Breast epithelium (tissue), 4 donors: ENCODE results near the gene NABP2. TPM values are rescaled to one million over a fixed set of nuclear protein-coding genes. Genes with fewer than 3 reads are reported as not detected.

Experiments
- DNase-seq, 2 donors: peaks; one replicate each; pipeline ENCODE4 v3.0.0-alpha.2; 2019; ENCODE audit warnings: low spot score in 2 of 2
- H3K27ac ChIP-seq, 2 donors: fragments of 200-600 bp; sonication (generic) in 1 of 2; one replicate each; pipeline ENCODE4 v1.5.1; 2016 to 2019; ENCODE audit warnings: mild to moderate bottlenecking in 1 of 2
- H3K27me3 ChIP-seq, 2 donors: fragments of 200-600 bp; sonication (generic) in 1 of 2; one replicate each; pipeline versions ENCODE4 v1.5.1 to v1.6.0; 2017 to 2019; ENCODE audit warnings: control low read depth in 1 of 2, mild to moderate bottlenecking in 1 of 2
- H3K36me3 ChIP-seq: fragments of 200-600 bp; one replicate; pipeline ENCODE4 v1.5.1; 2019
- H3K4me1 ChIP-seq, 2 donors: fragments of 200-600 bp; sonication (generic); one replicate each; pipeline ENCODE4 v1.5.1; 2016 to 2019; ENCODE audit warnings: control low read depth in 1 of 2
- H3K4me3 ChIP-seq, 3 donors: fragments of 200-600 bp; sonication (generic); 1 replicate in 2 of 3; 2 replicates in 1 of 3; pipeline ENCODE4 v1.5.1; 2016 to 2019; ENCODE audit warnings: mild to moderate bottlenecking in 3 of 3, moderate library complexity in 2 of 3
- H3K9me3 ChIP-seq, 2 donors: fragments of 200-600 bp; sonication (generic) in 1 of 2; one replicate each; pipeline ENCODE4 v1.5.1; 2016 to 2019; ENCODE audit warnings: control low read depth in 1 of 2
- POLR2A ChIP-seq: fragments of 450-650 bp; IDR thresholded peaks from one replicate; pipeline ENCODE4 v1.6.1; 2016; ENCODE audit warnings: antibody characterized with exemption, mild to moderate bottlenecking, moderate library complexity
- POLR2AphosphoS5 ChIP-seq, 3 donors: sonication (generic); formaldehyde crosslinking; IDR thresholded peaks; one replicate each; pipeline ENCODE4 v1.6.1; 2017; ENCODE audit warnings: antibody characterized with exemption in 3 of 3
- intact Hi-C: fragments of 100-400 bp; cut with DNase I; formaldehyde crosslinking; loops from one replicate; pipeline ENCODE4 v1.15.1; 2023; ENCODE audit warnings: low total_unique reads
- total RNA-seq, 3 donors: library from RNA; depleted of rRNA; stranded (reverse); fragments of >200 nt; gene quantifications; one replicate each; pipeline ENCODE4 v1.1.0, GENCODE V29; 2016
- TF ChIP-seq, protein P1 (sequence below), 3 donors: fragments of 450-650 bp; IDR thresholded peaks; one replicate each; pipeline ENCODE4 v1.5.1; 2016 to 2017; ENCODE audit warnings: antibody characterized with exemption in 3 of 3, mild to moderate bottlenecking in 3 of 3, moderate library complexity in 3 of 3

The NABP2 gene
- total RNA-seq, 3 donors from 2014 or later, result 24.7 to 31.2 (median 27.5) TPM

DNA sequence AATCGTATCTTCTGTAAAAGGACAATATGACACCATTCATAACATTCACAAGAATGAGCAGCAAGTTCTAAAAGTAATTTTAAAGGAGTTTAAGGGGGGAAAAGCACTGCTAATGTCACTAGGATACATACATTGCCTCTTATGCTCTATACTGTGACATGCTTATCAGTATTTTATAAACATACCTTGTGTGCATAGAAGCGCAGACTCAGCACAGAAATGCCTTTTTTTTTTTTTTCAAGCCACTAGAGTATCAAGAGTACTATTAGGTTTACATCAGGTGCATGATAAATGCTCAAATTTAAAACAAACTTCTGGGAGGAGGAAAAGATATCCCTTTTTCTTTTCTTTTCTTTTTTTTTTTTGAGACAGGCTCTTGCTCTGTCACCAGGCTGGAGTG, 21.3 kb upstream of the NABP2 start:
- TF ChIP-seq POLR2A, result no peak
- TF ChIP-seq, protein P1, sequence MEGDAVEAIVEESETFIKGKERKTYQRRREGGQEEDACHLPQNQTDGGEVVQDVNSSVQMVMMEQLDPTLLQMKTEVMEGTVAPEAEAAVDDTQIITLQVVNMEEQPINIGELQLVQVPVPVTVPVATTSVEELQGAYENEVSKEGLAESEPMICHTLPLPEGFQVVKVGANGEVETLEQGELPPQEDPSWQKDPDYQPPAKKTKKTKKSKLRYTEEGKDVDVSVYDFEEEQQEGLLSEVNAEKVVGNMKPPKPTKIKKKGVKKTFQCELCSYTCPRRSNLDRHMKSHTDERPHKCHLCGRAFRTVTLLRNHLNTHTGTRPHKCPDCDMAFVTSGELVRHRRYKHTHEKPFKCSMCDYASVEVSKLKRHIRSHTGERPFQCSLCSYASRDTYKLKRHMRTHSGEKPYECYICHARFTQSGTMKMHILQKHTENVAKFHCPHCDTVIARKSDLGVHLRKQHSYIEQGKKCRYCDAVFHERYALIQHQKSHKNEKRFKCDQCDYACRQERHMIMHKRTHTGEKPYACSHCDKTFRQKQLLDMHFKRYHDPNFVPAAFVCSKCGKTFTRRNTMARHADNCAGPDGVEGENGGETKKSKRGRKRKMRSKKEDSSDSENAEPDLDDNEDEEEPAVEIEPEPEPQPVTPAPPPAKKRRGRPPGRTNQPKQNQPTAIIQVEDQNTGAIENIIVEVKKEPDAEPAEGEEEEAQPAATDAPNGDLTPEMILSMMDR (IDR thresholded peaks at IDR 0.05), result no peak
- TF ChIP-seq POLR2AphosphoS5 (IDR thresholded peaks at IDR 0.05), result no peak
- intact Hi-C loops, result no loop called here
- H3K4me3 ChIP-seq, result no peak overlapping the region
- no peaks in the 10 kb centered on the region for H3K36me3 ChIP-seq
- H3K27me3 ChIP-seq, result no peaks in the 10 kb centered on the region
- DNase-seq, result no peak
- no peaks in the 10 kb centered on the region for H3K9me3 ChIP-seq
- no peak overlapping the region for H3K27ac ChIP-seq
- H3K4me1 ChIP-seq, result no peaks in the 10 kb centered on the region

DNA sequence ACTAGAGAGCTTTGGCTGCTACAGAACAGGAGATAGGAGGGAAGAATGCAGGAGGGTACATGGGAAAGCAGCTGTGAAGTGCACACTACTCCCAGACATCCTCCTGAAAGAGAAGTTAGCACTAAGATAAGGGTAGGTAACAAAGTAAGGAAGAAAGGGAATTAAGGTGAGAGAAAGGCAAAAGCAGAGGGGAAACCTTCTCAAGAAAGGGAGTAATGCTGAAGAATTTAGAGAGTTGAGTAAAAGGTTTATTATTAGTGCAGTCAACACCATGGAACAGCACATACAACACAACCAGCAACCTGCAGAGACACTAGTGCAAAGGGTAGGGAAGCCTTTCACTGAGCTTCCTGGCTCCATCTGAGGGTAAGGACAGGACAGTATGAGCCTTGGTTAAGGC, 19.9 kb upstream of the NABP2 start:
- intact Hi-C loops, result no loop called here
- Histone ChIP-seq H3K9me3 (no peaks in the 10 kb centered on the region), H3K36me3 (no peaks in the 10 kb centered on the region), H3K27me3 (no peaks in the 10 kb centered on the region), H3K4me3 (no peak overlapping the region), H3K4me1 (no peaks in the 10 kb centered on the region), H3K27ac (no peak overlapping the region)
- DNase-seq, result no peak
- TF ChIP-seq, protein P1 (IDR thresholded peaks at IDR 0.05), result no peak
- TF ChIP-seq POLR2A (no peak), POLR2AphosphoS5 (IDR thresholded peaks at IDR 0.05) (no peak)

DNA sequence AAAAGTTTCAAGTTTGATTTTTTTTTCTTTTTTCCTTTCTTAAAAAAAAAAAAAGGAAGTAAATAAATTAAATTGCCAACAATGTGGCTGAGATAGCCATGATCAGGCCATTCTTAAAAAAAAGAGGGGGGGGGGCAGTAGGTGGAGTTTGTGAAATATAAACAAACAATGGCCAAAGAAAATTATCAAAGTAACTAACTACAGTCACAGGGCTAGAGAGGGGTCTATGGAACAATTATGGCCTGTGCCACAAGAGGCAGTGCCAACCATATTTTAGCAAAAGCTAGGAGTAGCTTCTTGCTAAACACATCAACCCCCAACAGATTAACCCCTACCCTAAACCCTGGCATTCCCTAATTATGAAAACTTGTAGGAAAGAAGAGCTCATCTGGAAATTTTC, 18.7 kb upstream of the NABP2 start:
- no peaks in the 10 kb centered on the region for H3K27me3 ChIP-seq
- no peaks in the 10 kb centered on the region for H3K4me1 ChIP-seq
- no peak for TF ChIP-seq POLR2A
- no peak for TF ChIP-seq POLR2AphosphoS5 (IDR thresholded peaks at IDR 0.05)
- TF ChIP-seq, protein P1 (IDR thresholded peaks at IDR 0.05), result no peak
- no peak overlapping the region for H3K4me3 ChIP-seq
- peaks cover 4% of the 10 kb centered on the region for H3K36me3 ChIP-seq
- H3K9me3 ChIP-seq, result no peaks in the 10 kb centered on the region
- no peak for DNase-seq
- intact Hi-C loops, result no loop called here
- H3K27ac ChIP-seq, result peak overlapping the region in 1 of 2 donors; percentile 29

DNA sequence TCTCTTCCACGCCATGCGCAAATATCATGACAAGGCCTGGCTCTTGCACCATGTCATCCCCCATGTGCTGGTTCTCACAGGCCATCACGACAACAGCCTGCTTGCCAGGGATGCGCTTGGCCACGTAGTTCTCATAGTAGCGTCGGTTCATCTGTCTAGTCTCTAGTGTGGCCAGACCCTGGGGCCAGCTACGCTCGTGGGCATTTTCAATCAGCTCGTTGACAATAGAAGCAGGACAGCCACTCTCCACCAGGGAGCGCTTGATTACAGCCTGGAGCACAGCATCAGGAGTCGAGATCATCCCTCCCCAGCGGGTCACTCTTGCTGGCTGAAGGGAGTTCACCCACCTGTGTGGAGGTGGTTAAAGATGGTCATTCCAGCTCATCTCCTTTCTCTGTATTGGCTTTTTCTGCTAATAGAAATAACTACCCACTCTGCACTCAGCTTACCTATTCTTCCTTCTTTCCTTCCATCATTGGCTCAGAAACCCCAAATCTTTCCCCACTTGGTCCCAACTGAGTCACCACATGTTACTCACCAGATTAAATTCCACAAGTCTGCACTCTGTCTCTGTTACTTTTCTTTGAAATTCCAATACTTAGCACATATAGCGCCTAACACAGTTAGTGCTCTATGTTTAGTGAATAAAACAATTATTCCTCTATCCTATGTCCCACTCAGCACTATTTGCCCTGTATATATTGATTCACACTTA, 17.5 kb upstream of the NABP2 start:
- Histone ChIP-seq H3K9me3 (no peaks in the 10 kb centered on the region), H3K4me3 (no peak overlapping the region), H3K36me3 (peaks cover 4% of the 10 kb centered on the region), H3K27me3 (no peaks in the 10 kb centered on the region), H3K4me1 (no peaks in the 10 kb centered on the region), H3K27ac (peak overlapping the region in 1 of 2 donors; percentile 39)
- intact Hi-C loops, result no loop called here
- TF ChIP-seq, protein P1 (IDR thresholded peaks at IDR 0.05), result peak; percentile 21 to 47 (median 25)
- TF ChIP-seq POLR2AphosphoS5 (IDR thresholded peaks at IDR 0.05), result no peak
- peak in 1 of 2 donors; percentile 55 for DNase-seq

DNA sequence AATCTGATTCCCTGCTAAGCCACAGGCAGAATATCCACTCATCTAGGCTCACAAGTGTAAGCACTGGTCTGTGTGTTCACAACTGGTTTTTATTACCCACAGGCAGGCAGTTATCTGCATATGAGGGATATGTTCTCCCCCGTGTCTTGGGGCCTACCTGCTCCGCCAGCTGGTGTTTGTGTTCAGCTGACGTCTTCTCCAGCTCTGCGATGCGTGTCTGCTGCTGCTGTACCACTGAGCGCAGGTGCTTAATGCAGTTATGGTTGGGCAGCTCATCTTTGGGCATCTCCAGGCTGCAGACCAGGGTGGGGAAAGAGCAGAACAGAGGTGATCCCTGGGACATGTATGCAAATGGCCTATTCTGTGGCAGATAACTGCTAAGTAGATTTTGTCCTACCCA, 16.1 kb upstream of the NABP2 start:
- no peak overlapping the region for H3K4me3 ChIP-seq
- intact Hi-C loops, result loop anchor here (1.0 kb wide), 1 partner anchor 18 kb away; no protein-coding TSS in a partner anchor
- no peak for TF ChIP-seq POLR2AphosphoS5 (IDR thresholded peaks at IDR 0.05)
- TF ChIP-seq, protein P1 (IDR thresholded peaks at IDR 0.05), result no peak
- TF ChIP-seq POLR2A, result no peak
- H3K36me3 ChIP-seq, result peaks cover 4% of the 10 kb centered on the region
- no peaks in the 10 kb centered on the region for H3K27me3 ChIP-seq
- H3K4me1 ChIP-seq, result no peaks in the 10 kb centered on the region
- no peak overlapping the region for H3K27ac ChIP-seq
- DNase-seq, result no peak
- no peaks in the 10 kb centered on the region for H3K9me3 ChIP-seq
